G401 (cell line): ENCODE data around the gene HBM. TPM values are rescaled to one million over a fixed set of nuclear protein-coding genes. Genes with fewer than 3 reads are reported as not detected.
"Not testable (repeated sequence)": the region's sequence is repeated elsewhere in the genome, so short reads cannot be mapped to it uniquely, and the experiment has no call there.

Experiments used
- DNase-seq: peaks from one replicate; pipeline ENCODE4 v3.0.0-alpha.2; 2015; ENCODE audit warnings: low spot score
- in situ Hi-C: cut with HindIII; loops from 2 replicates; pipeline ENCODE4 v1.10.0; 2016; ENCODE audit warnings: low sequenced_read_pairs, mixed read lengths
- total RNA-seq: library from RNA; depleted of rRNA; stranded (reverse); fragments of >200 nt; shearing (Covaris generic); gene quantifications from 2 replicates; pipeline ENCODE4 v1.2.3, GENCODE V29; 2014

Gene HBM
- total RNA-seq, 1 experiment from 2014 or later: not detected

DNA sequence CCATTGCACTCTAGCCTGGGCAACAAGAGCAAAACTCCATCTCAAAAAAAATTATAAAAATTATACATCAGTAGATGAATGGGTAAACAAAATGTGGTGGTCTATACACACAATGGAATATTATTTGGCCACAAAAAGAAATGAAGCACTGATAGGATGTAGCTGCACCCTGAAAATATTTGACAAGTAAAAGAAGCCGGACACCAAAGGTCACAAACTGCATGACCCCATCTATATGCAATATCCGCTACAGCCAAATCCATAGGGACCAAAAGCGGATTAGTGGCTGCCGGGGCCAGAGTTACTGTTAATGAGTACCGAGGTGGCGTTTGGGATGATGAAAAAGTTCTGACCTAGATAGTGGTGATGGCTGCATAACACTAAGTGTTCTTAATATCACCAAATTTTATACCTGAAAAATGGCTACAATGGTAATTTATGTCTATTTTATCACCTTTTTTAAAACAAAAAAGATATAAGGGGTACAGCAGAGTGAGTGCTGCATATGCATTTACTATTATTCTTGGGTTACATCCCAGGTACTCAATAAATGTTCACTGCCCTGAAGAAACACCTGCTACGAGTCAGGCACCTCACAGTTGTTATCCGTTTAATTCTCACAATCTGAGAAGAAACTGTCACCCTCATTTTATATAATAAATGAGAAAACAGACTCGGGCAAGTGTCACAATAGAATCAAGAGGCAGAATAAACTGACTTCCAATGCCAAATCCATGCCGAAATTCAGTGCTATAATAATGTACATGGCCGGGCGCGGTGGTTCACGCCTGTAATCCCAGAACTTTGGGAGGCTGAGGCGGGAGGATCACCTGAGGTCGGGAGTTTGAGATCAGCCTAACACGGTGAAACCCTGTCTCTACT, 13.7 kb downstream of the HBM start:
- in situ Hi-C loops: no loop called here

DNA sequence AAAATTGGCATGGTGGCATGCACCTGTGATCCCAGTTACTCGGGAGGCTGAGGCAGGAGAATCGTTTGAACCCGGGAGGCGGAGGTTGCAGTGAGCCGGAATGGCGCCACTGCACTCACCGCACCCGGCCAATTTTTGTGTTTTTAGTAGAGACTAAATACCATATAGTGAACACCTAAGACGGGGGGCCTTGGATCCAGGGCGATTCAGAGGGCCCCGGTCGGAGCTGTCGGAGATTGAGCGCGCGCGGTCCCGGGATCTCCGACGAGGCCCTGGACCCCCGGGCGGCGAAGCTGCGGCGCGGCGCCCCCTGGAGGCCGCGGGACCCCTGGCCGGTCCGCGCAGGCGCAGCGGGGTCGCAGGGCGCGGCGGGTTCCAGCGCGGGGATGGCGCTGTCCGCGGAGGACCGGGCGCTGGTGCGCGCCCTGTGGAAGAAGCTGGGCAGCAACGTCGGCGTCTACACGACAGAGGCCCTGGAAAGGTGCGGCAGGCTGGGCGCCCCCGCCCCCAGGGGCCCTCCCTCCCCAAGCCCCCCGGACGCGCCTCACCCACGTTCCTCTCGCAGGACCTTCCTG, 14.4 kb downstream of the HBM start, which contains the start of gene HBQ1:
HBQ1 (plus strand) TSS at position 359 of the 575 bp plus-strand sequence; CDS start at position 387, 28 bp downstream.
- in situ Hi-C loops: no loop called here
- DNase-seq: no peak

More for the DNA sequence above, 13.7 kb downstream of the HBM start:
- DNase-seq: no peak

DNA sequence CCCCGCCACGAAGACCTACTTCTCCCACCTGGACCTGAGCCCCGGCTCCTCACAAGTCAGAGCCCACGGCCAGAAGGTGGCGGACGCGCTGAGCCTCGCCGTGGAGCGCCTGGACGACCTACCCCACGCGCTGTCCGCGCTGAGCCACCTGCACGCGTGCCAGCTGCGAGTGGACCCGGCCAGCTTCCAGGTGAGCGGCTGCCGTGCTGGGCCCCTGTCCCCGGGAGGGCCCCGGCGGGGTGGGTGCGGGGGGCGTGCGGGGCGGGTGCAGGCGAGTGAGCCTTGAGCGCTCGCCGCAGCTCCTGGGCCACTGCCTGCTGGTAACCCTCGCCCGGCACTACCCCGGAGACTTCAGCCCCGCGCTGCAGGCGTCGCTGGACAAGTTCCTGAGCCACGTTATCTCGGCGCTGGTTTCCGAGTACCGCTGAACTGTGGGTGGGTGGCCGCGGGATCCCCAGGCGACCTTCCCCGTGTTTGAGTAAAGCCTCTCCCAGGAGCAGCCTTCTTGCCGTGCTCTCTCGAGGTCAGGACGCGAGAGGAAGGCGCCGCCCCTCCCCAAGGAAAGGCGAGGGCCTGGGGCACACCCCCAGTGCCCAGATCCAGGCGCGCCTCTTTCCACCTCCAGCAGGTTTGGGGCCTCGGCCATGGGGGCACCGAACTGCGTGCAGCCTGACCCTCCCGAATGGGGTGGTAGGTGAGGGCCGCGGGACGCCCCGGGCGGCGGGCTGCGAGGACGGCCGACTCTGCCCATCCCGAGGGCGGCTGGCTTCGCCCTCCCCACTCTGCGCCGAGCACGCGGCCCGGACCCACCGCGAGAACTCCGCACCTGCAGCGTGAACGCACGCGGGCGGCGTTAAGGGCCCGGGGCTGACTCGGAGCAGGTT, 15.1 kb downstream of the HBM start:
- in situ Hi-C loops: no loop called here
- DNase-seq: peak; percentile 49

DNA sequence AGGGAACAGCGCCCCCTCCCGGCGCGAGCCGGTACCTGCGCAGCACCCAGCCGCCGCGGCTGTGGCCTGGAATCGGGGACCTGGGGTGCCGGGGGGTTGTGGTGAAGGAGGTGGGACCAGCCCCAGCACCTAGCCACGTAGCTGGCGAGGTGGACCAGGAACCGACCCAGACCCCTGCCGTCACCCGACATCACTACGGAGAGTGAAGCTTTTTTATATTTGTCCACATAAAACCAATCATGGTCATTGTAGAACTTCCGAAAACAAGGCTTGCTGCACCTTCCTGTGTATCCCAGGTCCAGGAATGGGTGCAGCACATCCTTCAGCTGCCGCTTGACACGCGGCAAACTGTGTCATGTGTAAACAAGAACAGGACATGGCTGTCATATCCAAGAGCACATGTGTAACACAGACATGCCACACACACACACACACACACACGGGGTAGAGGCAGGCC, 15.8 kb downstream of the HBM start:
- in situ Hi-C loops: no loop called here
- DNase-seq: peak; percentile 19

DNA sequence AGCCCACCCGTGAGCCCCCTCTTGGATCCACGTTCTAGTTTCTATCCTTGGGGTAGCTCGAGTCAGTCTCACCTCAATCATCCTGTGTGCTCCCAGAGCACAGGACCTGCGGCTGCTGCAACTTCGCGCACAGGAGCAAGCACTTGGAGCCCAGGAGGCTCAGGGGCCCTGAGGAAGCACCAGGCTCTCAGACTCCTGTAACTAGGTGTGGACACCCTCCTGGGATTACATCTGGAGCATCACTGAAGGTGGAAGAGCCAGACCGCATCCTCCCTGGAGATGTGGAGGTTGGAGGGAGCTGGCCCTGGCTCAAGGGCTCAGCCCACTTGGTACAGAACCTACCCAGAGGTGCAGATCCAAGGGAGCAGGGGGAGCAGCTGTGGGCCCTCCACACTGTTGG, 17.2 kb downstream of the HBM start:
- in situ Hi-C loops: no loop called here
- DNase-seq: no peak

DNA sequence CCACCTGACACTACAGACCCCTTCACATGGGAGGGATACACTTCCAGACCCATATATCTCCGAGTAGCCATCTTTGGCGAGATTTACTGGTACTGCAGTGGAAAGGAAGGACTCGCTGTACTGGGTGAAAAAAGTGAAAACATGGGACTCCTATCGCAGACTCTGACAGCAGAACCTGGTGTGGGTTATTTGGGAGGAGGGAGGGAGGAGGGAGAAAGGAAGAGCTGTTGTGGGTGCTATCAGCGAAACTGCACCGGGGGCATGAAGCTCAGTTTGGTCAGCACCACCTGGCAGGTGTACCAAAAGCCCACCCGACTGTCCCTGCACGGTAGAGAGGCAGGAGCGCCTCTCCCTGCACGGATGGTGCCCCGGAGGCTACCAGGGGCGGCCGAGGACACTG, 19.4 kb downstream of the HBM start:
- in situ Hi-C loops: no loop called here
- no peak for DNase-seq

DNA sequence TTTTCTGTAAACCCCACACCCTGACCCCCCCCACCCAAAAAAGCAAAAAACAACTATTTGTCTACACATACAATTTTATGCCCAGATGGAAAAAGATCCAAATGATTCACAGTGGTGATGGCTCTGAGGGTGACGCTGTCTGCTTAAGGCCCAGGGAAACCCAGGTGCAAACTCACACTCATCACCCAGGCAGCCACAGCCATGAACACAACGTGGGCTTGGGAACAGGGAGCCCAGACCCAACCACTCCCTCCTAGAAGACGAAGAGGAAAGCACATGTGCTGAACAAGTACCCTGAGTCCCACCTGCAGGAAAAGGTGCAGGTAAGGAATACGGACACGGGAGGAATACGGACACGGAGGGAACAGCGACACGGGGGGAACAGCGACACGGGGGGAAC, 19.9 kb downstream of the HBM start:
- no peak for DNase-seq
- in situ Hi-C loops: no loop called here

DNA sequence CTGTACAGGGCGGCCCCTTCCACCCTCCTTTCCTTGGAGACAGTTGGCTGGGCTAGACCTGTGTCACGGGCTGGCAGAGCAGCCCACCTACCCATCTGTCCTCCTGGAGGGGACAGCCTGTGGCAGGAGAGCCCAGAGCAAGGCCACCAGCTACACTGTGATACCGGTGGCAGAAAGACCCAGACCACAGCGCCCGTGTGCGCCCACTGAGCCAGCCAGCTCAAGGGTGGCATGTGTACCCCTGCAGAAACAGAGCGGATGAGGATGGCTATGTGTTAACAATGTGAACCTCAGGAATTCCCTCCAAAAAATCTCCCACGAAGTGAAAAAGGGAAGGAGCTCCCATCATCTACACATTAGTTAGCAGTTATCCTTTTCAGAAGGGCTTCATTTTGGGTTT, 21.6 kb downstream of the HBM start:
- in situ Hi-C loops: no loop called here
- no peak for DNase-seq

DNA sequence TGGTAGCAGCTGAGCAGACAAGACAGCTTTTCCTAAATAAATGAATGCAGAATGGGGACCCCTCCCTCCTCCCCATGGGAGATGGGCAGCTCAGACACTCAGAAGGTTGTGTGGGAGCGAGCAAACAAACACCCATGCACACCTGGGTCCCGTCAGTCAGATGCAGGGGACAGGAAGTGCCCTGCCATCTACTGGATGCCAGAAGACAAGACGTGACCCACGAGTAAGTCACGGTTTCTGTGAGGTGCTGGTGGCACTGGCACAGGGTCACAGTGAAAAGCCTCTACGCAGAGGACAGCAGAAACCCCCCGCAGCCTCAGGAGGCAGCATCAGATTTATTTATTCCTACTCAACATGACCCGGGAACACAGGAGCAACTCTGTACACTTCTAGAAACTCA, 22.9 kb downstream of the HBM start:
- no peak for DNase-seq
- in situ Hi-C loops: no loop called here

DNA sequence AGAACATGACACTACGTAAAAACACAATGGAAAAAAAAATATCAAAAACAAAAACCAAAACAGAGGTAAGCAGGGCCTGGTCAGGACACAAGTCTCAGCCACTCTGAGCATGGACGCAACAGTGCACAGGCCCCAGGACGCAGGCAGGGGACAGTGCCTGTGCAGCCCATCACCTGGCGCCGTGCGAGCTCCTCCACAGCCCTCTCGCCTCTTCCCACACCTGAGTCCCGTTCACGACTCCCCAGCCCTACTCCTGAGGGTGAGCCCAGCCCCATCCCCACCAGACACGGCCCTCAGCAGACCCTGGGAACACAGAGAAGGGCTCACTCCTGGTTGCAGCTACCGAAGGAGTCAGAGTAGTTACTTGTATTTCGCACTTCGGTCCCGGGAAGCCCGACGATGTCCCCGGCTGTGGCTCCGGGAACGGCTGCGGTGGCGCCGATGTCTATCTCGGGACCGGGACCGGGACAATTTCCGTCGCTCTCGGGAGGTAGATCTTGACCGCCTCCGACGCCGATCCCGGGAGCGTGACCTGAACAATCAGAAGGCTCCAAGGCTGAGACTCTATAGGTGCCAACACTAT, 23.9 kb downstream of the HBM start:
- no peak for DNase-seq
- in situ Hi-C loops: no loop called here

DNA sequence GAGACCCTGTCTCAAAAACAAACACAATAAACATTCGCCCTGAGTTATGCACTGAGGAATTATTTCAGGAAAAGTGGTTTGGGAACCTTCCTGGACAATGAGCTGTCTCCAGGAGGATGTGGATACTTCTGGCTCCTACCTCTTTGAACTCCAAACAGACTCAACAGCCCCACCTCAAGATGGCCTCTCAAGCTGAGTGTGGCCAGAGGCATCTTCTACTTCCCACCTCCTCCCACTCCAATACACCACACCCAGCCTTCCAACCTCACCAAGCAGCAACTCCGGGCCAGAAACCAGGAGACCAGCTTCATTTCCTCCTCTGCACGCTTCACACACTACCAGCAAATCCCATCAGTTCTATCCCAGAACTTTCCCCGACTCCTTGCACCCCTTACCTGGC, 26.1 kb downstream of the HBM start:
- in situ Hi-C loops: no loop called here
- no peak for DNase-seq

DNA sequence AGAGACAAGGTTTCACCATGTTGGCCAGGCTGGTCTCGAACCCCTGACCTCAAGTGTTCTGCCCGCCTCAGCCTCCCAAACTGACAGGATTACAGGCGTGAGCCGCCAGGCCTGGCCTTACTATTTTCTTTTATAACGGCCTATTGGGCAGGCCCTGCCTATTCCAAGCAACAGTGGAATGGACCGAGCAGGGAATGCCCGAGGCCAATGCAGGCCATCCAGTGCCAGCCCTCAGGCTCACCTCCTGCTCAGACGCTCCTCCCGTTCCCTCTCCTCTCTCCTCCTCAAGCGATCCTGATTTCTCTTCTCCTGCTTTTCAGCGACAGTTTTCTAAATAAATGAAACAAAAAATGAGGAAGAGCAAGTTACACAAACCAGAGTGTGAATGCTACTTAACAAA, 26.9 kb downstream of the HBM start:
- in situ Hi-C loops: no loop called here
- no peak for DNase-seq

DNA sequence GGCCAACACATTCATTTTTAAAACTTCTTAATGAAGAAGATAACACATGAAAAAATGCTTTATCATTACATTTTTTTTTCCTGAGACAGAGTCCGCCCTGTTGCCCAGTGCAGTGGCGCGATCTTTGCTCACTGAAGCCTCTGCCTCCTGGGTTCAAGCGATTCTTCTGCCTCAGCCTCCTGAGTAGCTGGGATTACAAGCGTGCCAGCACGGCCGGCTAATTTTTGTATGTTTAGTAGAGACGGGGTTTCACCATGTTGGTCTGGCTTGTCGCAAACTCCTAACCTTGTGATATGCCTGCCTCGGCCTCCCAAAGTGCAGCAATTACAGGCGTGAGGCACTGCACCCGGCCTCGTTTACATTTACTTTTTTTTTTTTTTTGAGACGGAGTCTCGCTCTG, 27.7 kb downstream of the HBM start:
- no peak for DNase-seq
- in situ Hi-C loops: no loop called here

DNA sequence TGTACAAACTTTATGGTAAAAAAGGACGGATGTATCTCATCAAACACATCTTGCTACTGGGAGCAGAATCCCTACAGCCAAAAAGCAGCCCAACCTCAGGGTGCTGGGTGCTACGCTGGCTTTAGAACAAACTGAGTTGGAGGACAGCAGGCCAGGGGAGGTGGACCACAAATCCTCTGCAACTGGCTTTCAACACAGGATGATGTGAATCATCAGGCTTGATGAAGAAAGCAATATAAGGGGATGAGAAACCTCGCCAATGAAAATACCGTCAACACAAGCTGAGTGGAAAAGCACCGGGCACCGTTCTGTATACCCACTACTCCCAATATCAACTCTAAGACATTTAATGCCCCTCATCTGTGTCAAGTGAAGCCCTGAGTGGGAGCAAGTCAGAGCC, 28.7 kb downstream of the HBM start:
- in situ Hi-C loops: no loop called here

DNA sequence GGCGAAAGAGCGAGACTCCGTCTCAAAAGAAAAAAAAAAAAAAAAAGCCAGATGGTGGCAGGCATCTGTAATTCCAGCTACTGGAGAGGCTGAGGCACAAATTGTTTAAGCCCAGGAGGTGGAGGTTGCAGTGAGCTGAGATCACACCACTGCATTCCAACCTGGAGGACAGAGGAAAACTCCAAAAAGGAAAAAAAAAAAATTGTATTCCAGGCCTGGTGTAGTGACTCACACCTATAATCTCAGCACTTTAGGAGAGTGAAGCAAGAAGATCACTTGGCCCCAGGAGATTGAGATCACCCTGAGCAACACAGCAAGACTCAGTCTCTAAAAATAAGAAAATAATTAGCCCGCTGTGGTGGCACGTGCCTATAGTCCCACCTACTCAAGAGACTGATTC, 34.6 kb downstream of the HBM start:
- DNase-seq: no peak
- in situ Hi-C loops: no loop called here

More for the DNA sequence above, 28.7 kb downstream of the HBM start:
- DNase-seq: no peak

DNA sequence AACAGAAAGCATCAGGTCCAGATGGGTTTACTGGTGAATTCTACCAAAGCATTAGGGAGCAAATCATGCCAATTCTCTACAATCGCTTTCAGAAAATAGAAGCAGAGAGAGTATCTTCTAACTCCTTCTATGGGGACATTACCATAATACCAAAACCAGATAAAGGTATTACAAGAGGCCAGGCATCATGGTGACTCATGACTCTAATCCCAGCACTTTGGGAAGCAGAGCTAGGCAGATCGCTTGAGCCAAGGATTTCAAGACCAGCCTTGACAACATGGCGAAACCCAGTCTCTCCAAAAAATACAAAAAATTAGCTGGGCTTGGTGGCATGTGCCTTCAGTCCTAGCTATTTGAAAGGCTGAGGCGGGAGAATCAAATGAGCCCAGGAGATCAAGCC, 37.5 kb downstream of the HBM start:
- in situ Hi-C loops: no loop called here
- no peak for DNase-seq

DNA sequence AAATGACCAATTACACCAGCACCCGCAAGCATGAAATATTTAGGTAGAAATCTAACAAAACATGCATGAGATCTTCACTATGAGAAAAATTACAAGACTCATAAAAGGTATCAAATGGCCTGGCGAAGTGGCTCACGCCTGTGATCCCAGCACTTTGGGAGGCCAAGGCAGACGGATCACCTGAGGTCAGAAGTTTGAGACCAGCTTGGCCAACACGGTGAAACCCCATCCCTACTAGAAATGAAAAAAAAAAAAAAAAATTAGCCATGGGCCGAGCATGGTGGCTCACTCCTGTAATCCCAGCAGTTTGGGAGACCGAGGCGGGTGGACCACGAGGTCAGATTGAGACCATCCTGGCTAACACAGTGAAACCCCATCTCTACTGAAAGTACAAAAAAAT, 38.3 kb downstream of the HBM start:
- DNase-seq, in situ Hi-C loops: not testable (repeated sequence)

DNA sequence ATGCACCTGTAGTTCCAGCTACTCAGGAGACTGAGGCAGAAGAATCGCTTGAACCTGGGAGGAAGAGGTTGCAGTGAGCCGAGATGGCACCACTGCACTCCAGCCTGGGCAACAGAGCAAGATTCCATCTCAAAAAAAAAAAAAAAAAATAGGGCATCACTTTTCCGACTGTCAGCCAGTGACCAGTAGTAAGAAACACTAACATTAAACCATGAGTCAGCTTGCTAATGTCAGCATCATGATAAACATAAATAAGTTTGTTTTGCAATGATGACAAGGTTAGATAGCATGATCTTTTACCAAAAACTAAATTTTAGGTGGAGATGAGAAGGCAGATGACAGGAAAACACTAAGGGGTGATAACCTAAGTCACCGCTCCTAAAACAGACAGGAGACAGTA, 43.6 kb downstream of the HBM start:
- DNase-seq, in situ Hi-C loops: not testable (repeated sequence)

DNA sequence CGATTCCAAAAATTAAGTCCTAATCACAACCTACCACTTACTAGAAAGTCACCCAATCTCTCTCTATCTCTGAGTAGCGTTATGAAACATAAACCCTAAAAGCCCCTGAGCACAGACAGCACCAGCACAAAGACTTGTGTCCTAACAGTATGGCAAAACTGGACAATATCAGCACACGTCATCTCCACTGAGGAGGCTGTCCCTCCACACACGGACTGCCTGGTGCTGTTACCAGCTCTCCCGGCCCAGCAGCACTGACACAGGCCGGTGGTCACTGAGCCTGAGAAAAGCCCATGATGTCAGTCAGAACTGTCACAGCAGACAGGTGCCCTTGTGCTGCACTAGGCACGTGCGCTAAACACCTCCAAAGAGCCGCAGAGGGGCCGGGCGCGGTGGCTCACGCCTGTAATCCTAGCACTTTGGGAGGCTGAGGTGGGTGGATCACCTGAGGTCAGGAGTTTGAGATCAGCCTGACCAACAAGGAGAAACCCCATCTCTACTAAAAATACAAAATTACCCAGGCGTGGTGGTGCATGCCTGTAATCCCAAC, 45.9 kb downstream of the HBM start:
- DNase-seq, in situ Hi-C loops: not testable (repeated sequence)
